Cardiac muscle cell (in vitro differentiated cells and primary cell): ENCODE results near the gene HOXA11. TPM values are rescaled to one million over a fixed set of nuclear protein-coding genes. Genes with fewer than 3 reads are reported as not detected.

Experiments
- DNase-seq, 2 donors: peaks; one replicate each; pipeline versions ENCODE4 v3.0.0 to v3.0.0-alpha.2; 2010 to 2017; ENCODE audit warnings: low read depth in 1 of 2, low spot score in 1 of 2
- H3K27ac ChIP-seq: fragments of 200-600 bp; sonication (generic); 2 replicates; pipeline ENCODE4 v1.5.1; 2016
- H3K27me3 ChIP-seq: fragments of 200-600 bp; sonication (generic); 2 replicates; pipeline ENCODE4 v1.6.0; 2016; ENCODE audit warnings: control low read depth
- H3K36me3 ChIP-seq: fragments of 200-600 bp; sonication (generic); 2 replicates; pipeline ENCODE4 v1.5.1; 2016; ENCODE audit warnings: control low read depth
- H3K4me1 ChIP-seq: fragments of 200-600 bp; sonication (generic); 2 replicates; pipeline ENCODE4 v1.8.1; 2017; ENCODE audit warnings: low read depth, mild to moderate bottlenecking, mixed run types
- H3K4me3 ChIP-seq: fragments of 200-600 bp; sonication (generic); 2 replicates; pipeline ENCODE4 v1.5.1; 2016; ENCODE audit warnings: mild to moderate bottlenecking
- H3K9me3 ChIP-seq: fragments of 200-600 bp; sonication (generic); 2 replicates; pipeline ENCODE4 v1.5.1; 2017; ENCODE audit warnings: low read depth, mild to moderate bottlenecking, control low read depth
- CTCF ChIP-seq: IDR thresholded peaks from 2 replicates; pipeline ENCODE4 v1.5.1; 2012; ENCODE audit warnings: low read depth, mild to moderate bottlenecking, low read length
- polyA plus RNA-seq: library from polyadenylated mRNA; unstranded; fragments of >200 nt; fragmentation: Nextera tagmentation; extraction: Ambion mirVana; gene quantifications from 2 replicates; pipeline ENCODE4 v1.2.1, GENCODE V29; 2016
- total RNA-seq: library from RNA; depleted of rRNA; stranded (reverse); fragments of >200 nt; gene quantifications from 2 replicates; pipeline ENCODE4 v1.2.3, GENCODE V29; 2016

Gene HOXA11
- total and polyA plus RNA-seq, 2 experiments from 2014 or later: not detected

- H3K4me3 ChIP-seq: peak overlapping the region; percentile 41
- peaks cover 3% of the 10 kb centered on the region for H3K4me1 ChIP-seq
- no peak for TF ChIP-seq CTCF
- peaks cover 100% of the 10 kb centered on the region for H3K27me3 ChIP-seq
- peak in 1 of 2 donors; percentile 55 for DNase-seq
- H3K36me3 ChIP-seq: no peaks in the 10 kb centered on the region
- no peaks in the 10 kb centered on the region for H3K9me3 ChIP-seq
- H3K27ac ChIP-seq: no peak overlapping the region
Measured at GRCh38 chr7:27184337-27185012, 557 bp downstream of the HOXA11 start.

- H3K9me3 ChIP-seq: no peaks in the 10 kb centered on the region
Measured at GRCh38 chr7:27183682-27184336, 1.2 kb downstream of the HOXA11 start.

GRCh38 chr7:27182861-27183681, 2.0 kb downstream of the HOXA11 start:
- DNase-seq: no peak
- H3K27me3 ChIP-seq: peaks cover 100% of the 10 kb centered on the region
- H3K36me3 ChIP-seq: no peaks in the 10 kb centered on the region
- H3K4me1 ChIP-seq: peaks cover 3% of the 10 kb centered on the region
- TF ChIP-seq CTCF: no peak
- H3K27ac ChIP-seq: no peak overlapping the region
- H3K9me3 ChIP-seq: no peaks in the 10 kb centered on the region
- H3K4me3 ChIP-seq: peak overlapping the region; percentile 41

More at GRCh38 chr7:27183682-27184336, 1.2 kb downstream of the HOXA11 start:
- Histone ChIP-seq H3K4me3 (peak overlapping the region; percentile 41), H3K27me3 (peaks cover 100% of the 10 kb centered on the region), H3K27ac (no peak overlapping the region), H3K36me3 (no peaks in the 10 kb centered on the region), H3K4me1 (peaks cover 3% of the 10 kb centered on the region)
- no peak for DNase-seq
- TF ChIP-seq CTCF: no peak

GRCh38 chr7:27182285-27182841, 2.7 kb downstream of the HOXA11 start:
- no peak for DNase-seq
- Histone ChIP-seq H3K4me3 (no peak overlapping the region), H3K4me1 (peaks cover 3% of the 10 kb centered on the region), H3K9me3 (no peaks in the 10 kb centered on the region), H3K27me3 (peaks cover 100% of the 10 kb centered on the region), H3K27ac (no peak overlapping the region), H3K36me3 (no peaks in the 10 kb centered on the region)
- TF ChIP-seq CTCF: no peak

- H3K27me3 ChIP-seq: peaks cover 100% of the 10 kb centered on the region
- no peaks in the 10 kb centered on the region for H3K36me3 ChIP-seq
- H3K4me3 ChIP-seq: no peak overlapping the region
- H3K27ac ChIP-seq: no peak overlapping the region
- peaks cover 3% of the 10 kb centered on the region for H3K4me1 ChIP-seq
- no peaks in the 10 kb centered on the region for H3K9me3 ChIP-seq
- DNase-seq: no peak
- TF ChIP-seq CTCF: no peak
Measured at GRCh38 chr7:27181795-27182275, 3.2 kb downstream of the HOXA11 start.
